ENCODE data around the gene GNAL.

DNA sequence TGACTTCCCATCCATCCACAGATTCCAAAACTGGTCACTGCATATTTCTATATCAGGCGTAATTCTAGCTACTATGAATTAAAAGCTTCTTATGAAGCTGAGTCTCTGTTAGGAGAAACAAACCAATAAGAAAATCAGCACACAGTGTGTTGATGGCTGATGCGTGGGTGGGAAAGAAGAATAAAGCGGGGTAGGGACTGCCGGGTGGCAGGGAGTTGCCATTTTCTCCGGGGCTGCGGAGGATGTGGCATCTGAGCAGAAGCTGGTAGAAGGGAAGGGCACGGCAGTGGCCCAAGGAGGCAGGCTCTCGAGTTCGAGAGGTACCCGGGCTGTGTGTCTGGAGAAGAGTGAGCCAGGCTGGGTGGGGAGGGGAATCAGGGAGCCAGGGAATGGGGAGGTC is 113.5 kb downstream of the GNAL start:
- TF ChIP-seq, protein P1, sequence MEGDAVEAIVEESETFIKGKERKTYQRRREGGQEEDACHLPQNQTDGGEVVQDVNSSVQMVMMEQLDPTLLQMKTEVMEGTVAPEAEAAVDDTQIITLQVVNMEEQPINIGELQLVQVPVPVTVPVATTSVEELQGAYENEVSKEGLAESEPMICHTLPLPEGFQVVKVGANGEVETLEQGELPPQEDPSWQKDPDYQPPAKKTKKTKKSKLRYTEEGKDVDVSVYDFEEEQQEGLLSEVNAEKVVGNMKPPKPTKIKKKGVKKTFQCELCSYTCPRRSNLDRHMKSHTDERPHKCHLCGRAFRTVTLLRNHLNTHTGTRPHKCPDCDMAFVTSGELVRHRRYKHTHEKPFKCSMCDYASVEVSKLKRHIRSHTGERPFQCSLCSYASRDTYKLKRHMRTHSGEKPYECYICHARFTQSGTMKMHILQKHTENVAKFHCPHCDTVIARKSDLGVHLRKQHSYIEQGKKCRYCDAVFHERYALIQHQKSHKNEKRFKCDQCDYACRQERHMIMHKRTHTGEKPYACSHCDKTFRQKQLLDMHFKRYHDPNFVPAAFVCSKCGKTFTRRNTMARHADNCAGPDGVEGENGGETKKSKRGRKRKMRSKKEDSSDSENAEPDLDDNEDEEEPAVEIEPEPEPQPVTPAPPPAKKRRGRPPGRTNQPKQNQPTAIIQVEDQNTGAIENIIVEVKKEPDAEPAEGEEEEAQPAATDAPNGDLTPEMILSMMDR (IDR thresholded peaks at IDR 0.05): no peak
- no peak for TF ChIP-seq POLR2A (IDR thresholded peaks at IDR 0.05)

Data from thyroid gland (tissue), 4 donors.